Measurements from ENCODE around the gene TPSAB1. TPM values are rescaled to one million over a fixed set of nuclear protein-coding genes. Genes with fewer than 3 reads are reported as not detected.

The TPSAB1 gene
- total RNA-seq, 1 donor from 2014 or later = not detected

GRCh38 chr16:1218930-1219611 lies 21.4 kb upstream of the TPSAB1 start:
- no peak for TF ChIP-seq CTCF (IDR thresholded peaks at IDR 0.05)
- H3K36me3 Mint-ChIP-seq (ENCODE audit: low read depth) = peaks cover 19% of the 10 kb centered on the region
- no peaks in the 10 kb centered on the region for H3K9me3 Mint-ChIP-seq (ENCODE audit: low read depth)
- H3K4me3 Mint-ChIP-seq (ENCODE audit: unreplicated experiment) = no peak overlapping the region
- no peaks in the 10 kb centered on the region for H3K27me3 Mint-ChIP-seq (ENCODE audit: low read depth)
- no peaks in the 10 kb centered on the region for H3K4me1 Mint-ChIP-seq (ENCODE audit: low read depth)
- H3K27ac Mint-ChIP-seq (ENCODE audit: unreplicated experiment) = no peak overlapping the region
- DNase-seq (ENCODE audit: low spot score) = no peak

- H3K27ac Mint-ChIP-seq (ENCODE audit: unreplicated experiment) = no peak overlapping the region
- no peaks in the 10 kb centered on the region for H3K4me1 Mint-ChIP-seq (ENCODE audit: low read depth)
- TF ChIP-seq CTCF (IDR thresholded peaks at IDR 0.05) = no peak
- no peaks in the 10 kb centered on the region for H3K27me3 Mint-ChIP-seq (ENCODE audit: low read depth)
- H3K4me3 Mint-ChIP-seq (ENCODE audit: unreplicated experiment) = no peak overlapping the region
- no peaks in the 10 kb centered on the region for H3K9me3 Mint-ChIP-seq (ENCODE audit: low read depth)
- H3K36me3 Mint-ChIP-seq (ENCODE audit: low read depth) = peaks cover 17% of the 10 kb centered on the region
- DNase-seq (ENCODE audit: low spot score) = no peak
Measured at GRCh38 chr16:1220098-1220728, 20.3 kb upstream of the TPSAB1 start.

GRCh38 chr16:1220841-1221627 lies 19.5 kb upstream of the TPSAB1 start:
- Mint-ChIP-seq H3K27me3 (ENCODE audit: low read depth) (no peaks in the 10 kb centered on the region), H3K4me3 (ENCODE audit: unreplicated experiment) (no peak overlapping the region), H3K9me3 (ENCODE audit: low read depth) (no peaks in the 10 kb centered on the region), H3K4me1 (ENCODE audit: low read depth) (peaks cover 4% of the 10 kb centered on the region), H3K27ac (ENCODE audit: unreplicated experiment) (no peak overlapping the region), H3K36me3 (ENCODE audit: low read depth) (peaks cover 15% of the 10 kb centered on the region)
- TF ChIP-seq CTCF (IDR thresholded peaks at IDR 0.05) = no peak
- no peak for DNase-seq (ENCODE audit: low spot score)

GRCh38 chr16:1221628-1222552 lies 18.6 kb upstream of the TPSAB1 start:
- TF ChIP-seq CTCF (IDR thresholded peaks at IDR 0.05) = no peak
- H3K27ac Mint-ChIP-seq (ENCODE audit: unreplicated experiment) = no peak overlapping the region

More at GRCh38 chr16:1221628-1222552, 18.6 kb upstream of the TPSAB1 start:
- H3K4me3 Mint-ChIP-seq (ENCODE audit: unreplicated experiment) = no peak overlapping the region
- DNase-seq (ENCODE audit: low spot score) = no peak
- H3K27me3 Mint-ChIP-seq (ENCODE audit: low read depth) = no peaks in the 10 kb centered on the region
- no peaks in the 10 kb centered on the region for H3K9me3 Mint-ChIP-seq (ENCODE audit: low read depth)
- H3K4me1 Mint-ChIP-seq (ENCODE audit: low read depth) = peaks cover 4% of the 10 kb centered on the region
- H3K36me3 Mint-ChIP-seq (ENCODE audit: low read depth) = peaks cover 15% of the 10 kb centered on the region

All from chondrocyte (in vitro differentiated cells).